C4-2B (cell line): ENCODE results near the gene JAK1.

Experiments
- H3K27ac ChIP-seq: fragments of 450-650 bp; 2 replicates; pipeline ENCODE4 v1.5.1; 2017
- ZFX ChIP-seq: fragments of 450-650 bp; IDR thresholded peaks from 2 replicates; pipeline ENCODE4 v1.6.1; 2017
- TF ChIP-seq, protein P1 (sequence below): fragments of 450-650 bp; conservative IDR thresholded peaks from 2 replicates; pipeline ENCODE4 v1.5.1; 2017; ENCODE audit warnings: mild to moderate bottlenecking

JAK1 gene

DNA sequence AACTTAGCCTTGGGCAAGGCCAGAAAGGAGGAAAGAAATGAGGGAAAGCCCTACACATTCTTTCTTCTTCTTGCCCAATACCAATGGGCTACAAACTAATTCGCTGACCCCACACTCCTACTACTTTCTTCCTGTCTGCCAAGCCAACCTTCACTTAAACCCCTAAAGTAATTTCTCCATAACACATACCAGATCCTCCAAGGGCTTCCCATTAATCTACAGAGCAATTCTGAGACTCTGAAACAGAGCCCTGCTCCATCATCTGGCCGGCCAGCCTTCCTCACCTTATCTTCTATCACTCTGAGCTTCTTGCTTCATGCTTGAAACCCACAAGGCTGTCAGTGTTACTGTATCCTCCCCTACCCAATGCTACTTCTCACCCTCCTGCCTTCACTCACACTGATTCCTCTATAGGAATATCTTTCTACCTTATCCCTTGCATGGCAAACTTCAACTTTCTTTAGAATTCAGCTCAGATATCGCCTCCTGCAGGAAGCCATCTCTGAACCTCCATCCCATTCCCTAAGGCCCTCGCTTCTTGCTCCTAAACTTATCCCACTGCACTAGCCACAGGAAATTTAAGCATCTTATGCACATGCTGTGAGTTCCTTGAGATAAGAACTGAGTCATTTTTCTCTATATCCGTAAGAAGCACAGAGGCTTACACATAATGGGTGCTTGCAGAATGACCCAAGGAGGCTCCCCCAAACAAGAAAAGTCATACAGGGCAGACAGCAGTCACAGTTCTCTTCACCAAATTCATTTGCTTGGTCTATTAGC, 81.9 kb downstream of the JAK1 start:
- H3K27ac ChIP-seq = no peak overlapping the region
- TF ChIP-seq, protein P1, sequence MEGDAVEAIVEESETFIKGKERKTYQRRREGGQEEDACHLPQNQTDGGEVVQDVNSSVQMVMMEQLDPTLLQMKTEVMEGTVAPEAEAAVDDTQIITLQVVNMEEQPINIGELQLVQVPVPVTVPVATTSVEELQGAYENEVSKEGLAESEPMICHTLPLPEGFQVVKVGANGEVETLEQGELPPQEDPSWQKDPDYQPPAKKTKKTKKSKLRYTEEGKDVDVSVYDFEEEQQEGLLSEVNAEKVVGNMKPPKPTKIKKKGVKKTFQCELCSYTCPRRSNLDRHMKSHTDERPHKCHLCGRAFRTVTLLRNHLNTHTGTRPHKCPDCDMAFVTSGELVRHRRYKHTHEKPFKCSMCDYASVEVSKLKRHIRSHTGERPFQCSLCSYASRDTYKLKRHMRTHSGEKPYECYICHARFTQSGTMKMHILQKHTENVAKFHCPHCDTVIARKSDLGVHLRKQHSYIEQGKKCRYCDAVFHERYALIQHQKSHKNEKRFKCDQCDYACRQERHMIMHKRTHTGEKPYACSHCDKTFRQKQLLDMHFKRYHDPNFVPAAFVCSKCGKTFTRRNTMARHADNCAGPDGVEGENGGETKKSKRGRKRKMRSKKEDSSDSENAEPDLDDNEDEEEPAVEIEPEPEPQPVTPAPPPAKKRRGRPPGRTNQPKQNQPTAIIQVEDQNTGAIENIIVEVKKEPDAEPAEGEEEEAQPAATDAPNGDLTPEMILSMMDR = no peak
- no peak for TF ChIP-seq ZFX

DNA sequence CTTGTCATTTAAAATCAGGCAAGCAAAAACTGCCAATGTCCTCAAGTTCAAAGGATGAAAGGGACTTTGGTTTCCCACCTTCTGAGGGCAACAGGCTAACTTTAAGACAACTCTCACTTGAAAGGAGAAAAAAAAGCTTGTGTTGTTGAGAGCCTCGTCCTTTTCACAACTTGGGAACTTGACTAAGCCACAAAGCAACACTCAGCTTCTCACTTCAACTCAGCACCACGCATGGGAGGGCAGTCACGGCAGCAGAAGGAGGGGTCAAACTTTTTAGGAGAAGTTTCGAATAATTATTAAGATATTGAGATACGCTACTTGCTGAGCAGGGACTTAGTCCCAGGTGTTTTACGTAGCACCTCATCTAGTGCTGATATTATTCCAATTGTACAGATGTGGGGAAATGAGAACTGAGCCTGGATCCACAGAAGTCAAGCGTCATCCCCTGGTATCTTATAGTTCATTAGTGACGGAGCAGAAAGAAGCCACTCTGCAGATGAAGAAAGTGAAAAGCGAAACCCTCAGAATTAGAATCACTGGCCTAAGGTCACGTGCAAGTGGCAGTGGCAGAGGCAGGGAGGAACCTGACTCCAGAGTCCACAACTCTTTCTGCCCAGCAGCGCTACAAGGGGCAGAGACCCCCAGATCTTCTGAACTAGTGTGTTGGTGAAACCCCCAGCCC, 83.6 kb downstream of the JAK1 start:
- H3K27ac ChIP-seq = no peak overlapping the region
- TF ChIP-seq ZFX = no peak
- TF ChIP-seq, protein P1 = no peak

DNA sequence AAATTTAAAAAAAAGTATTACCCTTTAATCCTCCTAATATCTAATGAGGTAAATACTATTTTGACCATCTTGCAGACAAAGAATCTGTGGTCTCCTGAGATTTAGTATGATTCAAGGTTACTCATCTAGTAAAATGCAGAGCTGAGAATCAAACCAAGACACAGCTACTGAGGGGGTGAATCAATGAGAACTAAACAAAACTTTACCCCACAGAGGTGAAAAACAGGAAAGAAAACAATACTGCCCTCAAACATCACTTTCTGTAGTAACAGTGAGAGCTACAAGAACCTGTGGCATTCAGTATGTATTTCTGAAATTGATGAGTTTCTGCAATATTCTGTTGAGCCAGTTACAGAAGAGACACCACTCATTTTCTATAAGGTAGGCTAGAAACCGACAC, 85.1 kb downstream of the JAK1 start:
- no peak overlapping the region for H3K27ac ChIP-seq
- no peak for TF ChIP-seq ZFX
- TF ChIP-seq, protein P1 = no peak

DNA sequence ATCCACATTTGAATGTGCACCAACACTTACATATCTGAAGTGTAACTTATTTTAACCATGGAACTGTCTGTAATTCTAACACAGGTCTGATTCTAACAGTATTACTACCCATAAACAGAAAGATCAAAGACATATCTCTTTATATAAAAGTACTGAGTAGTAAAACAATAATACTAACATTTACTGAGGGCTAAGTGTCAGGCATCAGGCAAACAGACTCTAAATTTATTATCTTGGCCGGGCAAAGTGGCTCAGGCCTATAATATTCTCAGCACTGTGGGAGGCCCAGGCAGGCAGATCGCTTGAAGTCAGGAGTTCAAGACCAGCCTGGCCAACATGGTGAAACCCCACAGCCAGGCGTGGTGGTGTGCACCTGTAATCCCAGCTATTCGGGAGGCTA, 85.9 kb downstream of the JAK1 start:
- H3K27ac ChIP-seq = no peak overlapping the region
- TF ChIP-seq, protein P1 = no peak
- TF ChIP-seq ZFX = no peak

DNA sequence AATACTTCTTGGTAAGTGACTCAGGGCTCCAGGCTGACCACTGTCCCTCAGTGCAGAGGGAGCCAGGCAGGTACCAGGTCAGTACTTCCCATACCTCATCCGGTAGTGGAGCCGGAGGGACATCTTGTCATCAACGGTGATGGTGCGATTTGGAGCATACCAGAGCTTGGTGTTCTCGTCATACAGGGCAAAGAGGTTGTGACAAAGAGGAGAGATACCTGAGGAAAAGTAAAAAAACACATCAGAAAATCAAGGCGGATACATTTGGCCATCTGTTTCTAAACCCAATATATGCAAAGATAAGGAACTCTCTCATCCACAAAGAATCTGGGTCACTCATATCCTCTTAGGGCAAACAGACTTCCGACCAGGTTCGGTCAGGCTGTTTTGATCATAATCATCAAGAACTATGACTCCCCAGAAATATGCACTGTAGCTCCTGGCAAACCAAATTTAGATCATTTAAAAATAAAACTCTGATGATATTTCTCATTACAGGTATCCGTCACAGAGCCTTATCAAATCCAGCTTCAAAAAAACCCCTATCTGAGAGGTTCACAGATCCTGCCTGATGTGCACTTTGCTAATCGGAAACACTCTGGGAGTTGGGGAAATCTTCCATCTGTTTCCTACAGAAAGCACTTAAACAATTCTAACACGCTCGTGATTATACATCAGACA, 87.3 kb downstream of the JAK1 start:
- TF ChIP-seq, protein P1 = no peak
- no peak for TF ChIP-seq ZFX
- H3K27ac ChIP-seq = no peak overlapping the region

DNA sequence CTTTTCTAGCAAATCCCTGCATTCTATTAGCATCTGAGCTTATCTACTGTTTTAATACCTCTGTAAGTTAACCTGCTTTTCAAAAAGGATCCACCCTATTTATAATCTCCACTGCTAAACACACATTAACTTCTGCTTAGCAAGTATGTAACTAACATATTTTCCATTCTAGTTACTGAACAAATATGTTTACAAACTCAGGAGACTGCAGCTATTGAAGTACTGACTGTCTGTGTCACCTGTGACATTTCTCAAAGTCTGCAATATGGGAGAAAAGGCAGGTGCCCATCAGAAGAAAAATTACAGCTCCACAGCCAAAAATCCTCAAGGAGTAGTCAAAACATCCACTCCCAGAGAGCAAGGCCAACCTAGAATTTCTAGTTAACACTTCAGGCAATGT, 88.3 kb downstream of the JAK1 start:
- H3K27ac ChIP-seq = no peak overlapping the region
- TF ChIP-seq, protein P1 = no peak
- TF ChIP-seq ZFX = no peak

DNA sequence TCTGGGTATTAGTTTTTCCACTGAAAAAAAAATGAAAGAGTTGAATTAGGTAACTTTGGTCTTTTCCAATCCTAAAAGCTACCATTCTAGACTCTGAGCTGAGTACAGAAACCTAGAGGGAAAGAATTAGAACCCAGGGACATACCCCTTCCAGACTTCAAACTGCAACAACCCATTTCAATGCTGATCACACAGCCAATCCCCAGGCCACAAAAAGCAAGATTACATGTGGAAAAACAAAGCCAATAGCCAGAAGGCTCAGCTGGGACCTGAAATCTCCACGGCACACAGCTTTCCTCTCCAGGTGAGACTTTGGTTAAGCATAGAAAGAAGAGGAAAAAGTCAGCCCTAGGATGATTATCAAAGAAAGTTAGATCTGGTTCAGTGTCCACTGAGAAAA, 88.8 kb downstream of the JAK1 start:
- H3K27ac ChIP-seq = no peak overlapping the region

More for the DNA sequence above, 88.8 kb downstream of the JAK1 start:
- TF ChIP-seq, protein P1 = no peak
- TF ChIP-seq ZFX = no peak
